K562 (cell line): ENCODE data around the gene ETNK2. TPM values are rescaled to one million over a fixed set of nuclear protein-coding genes. Genes with fewer than 3 reads are reported as not detected.

Experiments used
- ARID1B ChIP-seq: fragments of 450-650 bp; IDR thresholded peaks from 2 replicates; pipeline ENCODE4 v1.6.1; 2016; ENCODE audit warnings: antibody characterized with exemption, mild to moderate bottlenecking, inconsistent platforms
- CBFA2T2 ChIP-seq: fragments of 450-650 bp; conservative IDR thresholded peaks from 2 replicates; pipeline ENCODE4 v1.6.1; 2017; ENCODE audit warnings: mild to moderate bottlenecking
- CREB1 ChIP-seq, 2 experiments: sonication (generic) in 1 of 2; formaldehyde crosslinking in 1 of 2; IDR thresholded peaks; 2 replicates each; pipeline versions ENCODE4 v1.6.1 to v1.8.0; 2012 to 2022; ENCODE audit warnings: inconsistent platforms in 1 of 2, mild to moderate bottlenecking in 1 of 2, missing genetic modification reagents in 1 of 2, moderate library complexity in 1 of 2
- ESRRA ChIP-seq: fragments of 450-650 bp; IDR thresholded peaks from 2 replicates; pipeline ENCODE4 v1.6.1; 2014; ENCODE audit warnings: low read depth, mild to moderate bottlenecking, moderate library complexity, borderline replicate concordance
- FOS ChIP-seq: IDR thresholded peaks from 3 replicates; pipeline ENCODE4 v1.6.1; 2011; ENCODE audit not compliant: insufficient read length; ENCODE audit errors: extremely low read depth
- KAT8 ChIP-seq: fragments of 450-650 bp; IDR thresholded peaks from 2 replicates; pipeline ENCODE4 v1.6.1; 2016; ENCODE audit warnings: low read depth, mild to moderate bottlenecking
- MAZ ChIP-seq, 2 experiments: fragments of 450-650 bp in 1 of 2; sonication (generic) in 1 of 2; formaldehyde crosslinking; IDR thresholded peaks in 1 of 2; conservative IDR thresholded peaks in 1 of 2; 2 replicates each; pipeline versions ENCODE4 v1.4.0 to v1.5.0; 2020; ENCODE audit warnings: mild to moderate bottlenecking in 1 of 2, missing genetic modification reagents in 1 of 2
- MECOM ChIP-seq: fragments of 250-450 bp; sonication (Bioruptor Pico); IDR thresholded peaks from 2 replicates; pipeline ENCODE4 v1.8.0; 2022; ENCODE audit warnings: inconsistent platforms
- RFX7 ChIP-seq: fragments of 250-450 bp; sonication (Bioruptor Pico); IDR thresholded peaks from 2 replicates; pipeline ENCODE4 v1.5.1; 2021; ENCODE audit warnings: mild to moderate bottlenecking
- SMARCA4 ChIP-seq: fragments of 450-650 bp; IDR thresholded peaks from 2 replicates; pipeline ENCODE4 v1.6.1; 2016
- SMARCB1 ChIP-seq: IDR thresholded peaks from 2 replicates; pipeline ENCODE4 v1.6.1; 2011; ENCODE audit warnings: improper control_type of control experiment, low read depth; ENCODE audit not compliant: insufficient read length
- SOX6 ChIP-seq: fragments of 450-650 bp; IDR thresholded peaks from 2 replicates; pipeline ENCODE4 v1.6.1; 2014; ENCODE audit warnings: mild to moderate bottlenecking
- STAT5A ChIP-seq: IDR thresholded peaks from 2 replicates; pipeline ENCODE4 v1.6.1; 2012; ENCODE audit warnings: low read length, inconsistent platforms, borderline replicate concordance
- TCFL5 ChIP-seq: fragments of 250-450 bp; sonication (Bioruptor Pico); conservative IDR thresholded peaks from 2 replicates; pipeline ENCODE4 v1.6.1; 2021; ENCODE audit warnings: mild to moderate bottlenecking, moderate library complexity, matching md5 sums
- XRCC5 ChIP-seq: fragments of 200-400 bp; formaldehyde crosslinking; IDR thresholded peaks from 2 replicates; pipeline ENCODE4 v1.6.1; 2017; ENCODE audit warnings: low read depth, mild to moderate bottlenecking, low read length
- ZBTB7A ChIP-seq: IDR thresholded peaks from 2 replicates; pipeline ENCODE4 v1.6.1; 2011; ENCODE audit warnings: low read depth, mild to moderate bottlenecking, low read length, moderate library complexity, borderline replicate concordance; ENCODE audit not compliant: control insufficient read depth
- ZBTB8A ChIP-seq: fragments of 450-650 bp; IDR thresholded peaks from 2 replicates; pipeline ENCODE4 v1.6.1; 2018; ENCODE audit warnings: mild to moderate bottlenecking, moderate library complexity; ENCODE audit not compliant: partially characterized antibody
- polyA plus RNA-seq, 8 experiments: library from polyadenylated mRNA; depleted of rRNA in 4 of 8; stranded (reverse) in 5 of 8; unstranded in 3 of 8; fragments of >200 nt; fragmentation: Nextera tagmentation in 2 of 8; fragmentation: Illumina TruSeq in 1 of 8; extraction: Ambion mirVana in 2 of 8; extraction: Trizol in 1 of 8; gene quantifications; 2 replicates each; pipeline versions ENCODE4 v1.2.1 to v1.2.3, GENCODE V29; 2011 to 2014; ENCODE audit warnings: inconsistent platforms in 1 of 8, missing spikeins in 1 of 8
- total RNA-seq, 7 experiments: library from RNA; depleted of rRNA in 6 of 7; stranded (reverse); fragments of >200 nt in 6 of 7; fragmentation: Illumina TruSeq in 2 of 7; extraction: Trizol in 2 of 7; gene quantifications; 2 replicates each; pipeline versions ENCODE4 v1.2.1 to v1.2.3, GENCODE V29; 2011 to 2021; ENCODE audit warnings: low replicate concordance in 1 of 7
- TF ChIP-seq, protein P1 (sequence below), 3 experiments: fragments of 200-800 bp in 1 of 3; fragments of 250-450 bp in 1 of 3; fragments of 450-650 bp in 1 of 3; sonication (Bioruptor Pico) in 1 of 3; sonication (Bioruptor generic) in 1 of 3; formaldehyde crosslinking in 1 of 3; IDR thresholded peaks; 2 replicates each; pipeline versions ENCODE4 v1.6.1 to v1.8.0; 2016 to 2022; ENCODE audit warnings: mild to moderate bottlenecking in 2 of 3, missing genetic modification characterization in 2 of 3, missing compliant biosample characterization in 1 of 3, moderate library complexity in 1 of 3
- TF ChIP-seq, protein P2 (sequence below): IDR thresholded peaks from 2 replicates; pipeline ENCODE4 v1.6.1; 2011; ENCODE audit not compliant: insufficient read length; ENCODE audit errors: extremely low read depth
- TF ChIP-seq, protein P3 (sequence below): fragments of 450-650 bp; IDR thresholded peaks from 2 replicates; pipeline ENCODE4 v1.6.1; 2016; ENCODE audit warnings: mild to moderate bottlenecking

Gene ETNK2
- total and polyA plus RNA-seq, 9 of the 15 experiments (the other 6 are each of a cell fraction or from before 2014, with no cell fraction given), result 0.03 to 0.38 (median 0.13) TPM; not detected in 4

DNA sequence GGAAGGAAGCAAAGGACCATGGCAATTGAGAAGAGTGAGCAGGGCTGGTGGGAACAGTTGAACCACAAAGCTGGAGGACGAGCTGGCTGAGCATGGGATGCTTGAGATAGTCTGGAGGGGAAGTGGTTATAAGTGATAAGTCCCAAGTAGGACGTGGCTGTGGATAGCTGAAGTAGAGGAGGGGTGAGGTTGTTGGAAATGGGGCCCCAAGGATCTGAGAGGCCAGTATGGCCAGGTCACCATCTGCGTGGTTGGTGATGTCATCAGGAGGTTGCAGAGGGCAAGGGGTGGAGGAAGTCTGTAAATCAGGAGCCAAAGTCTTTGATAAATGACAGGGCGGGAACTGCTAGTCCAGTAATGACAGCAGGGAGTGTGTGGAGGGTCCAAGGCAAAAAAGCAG, 25.3 kb upstream of the ETNK2 start (continued):
- TF ChIP-seq, protein P1, sequence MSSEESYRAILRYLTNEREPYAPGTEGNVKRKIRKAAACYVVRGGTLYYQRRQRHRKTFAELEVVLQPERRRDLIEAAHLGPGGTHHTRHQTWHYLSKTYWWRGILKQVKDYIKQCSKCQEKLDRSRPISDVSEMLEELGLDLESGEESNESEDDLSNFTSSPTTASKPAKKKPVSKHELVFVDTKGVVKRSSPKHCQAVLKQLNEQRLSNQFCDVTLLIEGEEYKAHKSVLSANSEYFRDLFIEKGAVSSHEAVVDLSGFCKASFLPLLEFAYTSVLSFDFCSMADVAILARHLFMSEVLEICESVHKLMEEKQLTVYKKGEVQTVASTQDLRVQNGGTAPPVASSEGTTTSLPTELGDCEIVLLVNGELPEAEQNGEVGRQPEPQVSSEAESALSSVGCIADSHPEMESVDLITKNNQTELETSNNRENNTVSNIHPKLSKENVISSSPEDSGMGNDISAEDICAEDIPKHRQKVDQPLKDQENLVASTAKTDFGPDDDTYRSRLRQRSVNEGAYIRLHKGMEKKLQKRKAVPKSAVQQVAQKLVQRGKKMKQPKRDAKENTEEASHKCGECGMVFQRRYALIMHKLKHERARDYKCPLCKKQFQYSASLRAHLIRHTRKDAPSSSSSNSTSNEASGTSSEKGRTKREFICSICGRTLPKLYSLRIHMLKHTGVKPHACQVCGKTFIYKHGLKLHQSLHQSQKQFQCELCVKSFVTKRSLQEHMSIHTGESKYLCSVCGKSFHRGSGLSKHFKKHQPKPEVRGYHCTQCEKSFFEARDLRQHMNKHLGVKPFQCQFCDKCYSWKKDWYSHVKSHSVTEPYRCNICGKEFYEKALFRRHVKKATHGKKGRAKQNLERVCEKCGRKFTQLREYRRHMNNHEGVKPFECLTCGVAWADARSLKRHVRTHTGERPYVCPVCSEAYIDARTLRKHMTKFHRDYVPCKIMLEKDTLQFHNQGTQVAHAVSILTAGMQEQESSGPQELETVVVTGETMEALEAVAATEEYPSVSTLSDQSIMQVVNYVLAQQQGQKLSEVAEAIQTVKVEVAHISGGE (CRISPR knock-in tag; IDR thresholded peaks at IDR 0.05), result peak in 1 of 3 experiments; percentile 39; a peak in 1 of 6 replicates
- no peak for TF ChIP-seq KAT8
- no peak for TF ChIP-seq ZBTB7A
- peak; percentile 79 for TF ChIP-seq CREB1 (IDR thresholded peaks at IDR 0.05)
- TF ChIP-seq CREB1 (CRISPR knock-in tag; IDR thresholded peaks at IDR 0.05), result peak; percentile 74
- no peak for TF ChIP-seq TCFL5 (CRISPR knock-in tag)
- no peak for TF ChIP-seq SMARCB1
- peak; percentile 38; the same call in 1 of the 2 replicates for TF ChIP-seq STAT5A
- peak; percentile 88 for TF ChIP-seq CBFA2T2
- no peak for TF ChIP-seq FOS
- TF ChIP-seq RFX7, result no peak
- TF ChIP-seq SOX6, result peak; percentile 73
- TF ChIP-seq ARID1B, result peak; percentile 93
- TF ChIP-seq, protein P2, sequence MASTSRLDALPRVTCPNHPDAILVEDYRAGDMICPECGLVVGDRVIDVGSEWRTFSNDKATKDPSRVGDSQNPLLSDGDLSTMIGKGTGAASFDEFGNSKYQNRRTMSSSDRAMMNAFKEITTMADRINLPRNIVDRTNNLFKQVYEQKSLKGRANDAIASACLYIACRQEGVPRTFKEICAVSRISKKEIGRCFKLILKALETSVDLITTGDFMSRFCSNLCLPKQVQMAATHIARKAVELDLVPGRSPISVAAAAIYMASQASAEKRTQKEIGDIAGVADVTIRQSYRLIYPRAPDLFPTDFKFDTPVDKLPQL, result no peak
- no peak for TF ChIP-seq XRCC5
- TF ChIP-seq, protein P3, sequence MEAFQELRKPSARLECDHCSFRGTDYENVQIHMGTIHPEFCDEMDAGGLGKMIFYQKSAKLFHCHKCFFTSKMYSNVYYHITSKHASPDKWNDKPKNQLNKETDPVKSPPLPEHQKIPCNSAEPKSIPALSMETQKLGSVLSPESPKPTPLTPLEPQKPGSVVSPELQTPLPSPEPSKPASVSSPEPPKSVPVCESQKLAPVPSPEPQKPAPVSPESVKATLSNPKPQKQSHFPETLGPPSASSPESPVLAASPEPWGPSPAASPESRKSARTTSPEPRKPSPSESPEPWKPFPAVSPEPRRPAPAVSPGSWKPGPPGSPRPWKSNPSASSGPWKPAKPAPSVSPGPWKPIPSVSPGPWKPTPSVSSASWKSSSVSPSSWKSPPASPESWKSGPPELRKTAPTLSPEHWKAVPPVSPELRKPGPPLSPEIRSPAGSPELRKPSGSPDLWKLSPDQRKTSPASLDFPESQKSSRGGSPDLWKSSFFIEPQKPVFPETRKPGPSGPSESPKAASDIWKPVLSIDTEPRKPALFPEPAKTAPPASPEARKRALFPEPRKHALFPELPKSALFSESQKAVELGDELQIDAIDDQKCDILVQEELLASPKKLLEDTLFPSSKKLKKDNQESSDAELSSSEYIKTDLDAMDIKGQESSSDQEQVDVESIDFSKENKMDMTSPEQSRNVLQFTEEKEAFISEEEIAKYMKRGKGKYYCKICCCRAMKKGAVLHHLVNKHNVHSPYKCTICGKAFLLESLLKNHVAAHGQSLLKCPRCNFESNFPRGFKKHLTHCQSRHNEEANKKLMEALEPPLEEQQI, result no peak
- peak; percentile 38 to 78; a peak in 3 of 4 replicates for TF ChIP-seq MAZ (CRISPR knock-in tag; conservative IDR thresholded peaks at IDR 0.05 in 1 of 2, IDR thresholded peaks at IDR 0.05 in 1 of 2)
- peak; percentile 27; the same call in 1 of the 2 replicates for TF ChIP-seq ESRRA
- TF ChIP-seq SMARCA4, result peak; percentile 80; the same call in 1 of the 2 replicates
- no peak for TF ChIP-seq ZBTB8A
- no peak for TF ChIP-seq MECOM (CRISPR knock-in tag)
